ENCODE measurements around the gene TTC39C. TPM values are rescaled to one million over a fixed set of nuclear protein-coding genes. Genes with fewer than 3 reads are reported as not detected.

TTC39C gene
- total and polyA plus RNA-seq, 2 experiments from 2014 or later, result 69.4 to 136 TPM

DNA sequence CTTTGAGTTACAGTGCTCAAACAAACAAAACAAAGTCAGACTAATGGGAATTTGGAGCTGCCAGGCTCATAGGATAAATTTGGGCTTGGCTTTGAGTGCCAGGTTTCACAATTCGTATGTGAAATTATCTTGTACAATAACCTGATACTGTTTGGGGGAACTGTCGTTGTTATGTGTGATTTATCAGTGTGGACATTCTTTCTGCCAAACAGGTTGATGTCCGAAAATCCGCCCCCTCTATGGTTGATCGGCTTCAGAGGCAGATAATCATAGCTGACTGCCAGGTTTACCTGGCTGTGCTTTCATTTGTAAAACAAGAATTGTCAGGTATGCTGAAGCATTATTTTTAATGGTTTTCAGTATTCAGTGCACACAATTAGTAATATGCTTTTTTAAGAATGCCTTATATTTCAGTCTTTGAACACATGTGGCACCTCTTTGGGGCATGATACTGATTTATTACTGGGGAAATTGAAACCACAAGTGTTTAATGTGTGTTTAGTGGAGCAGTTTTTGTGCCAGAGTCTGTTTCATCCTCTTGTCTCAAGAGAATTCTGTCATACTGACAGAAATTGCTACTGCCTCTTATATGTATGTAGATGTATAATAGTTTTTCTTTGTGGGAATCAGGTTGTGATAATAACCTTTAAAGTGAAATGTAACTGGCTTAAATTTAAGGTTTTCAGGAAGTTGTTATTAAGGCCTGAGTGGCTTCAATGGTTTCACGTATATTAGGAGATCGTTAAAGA lies 54.6 kb downstream of the TTC39C start:
- H3K4me2 ChIP-seq, result no peak overlapping the region
- Mint-ChIP-seq H3K36me3 (ENCODE audit: low read depth) (peaks cover 18% of the 10 kb centered on the region), H3K27ac (no peak overlapping the region), H3K9me3 (0 out of 3 replicates have a peak, but pooled peaks cover under 1% of the 10 kb centered on the region), H3K4me1 (0 out of 3 replicates have a peak, but pooled peaks cover 3% of the 10 kb centered on the region), H3K4me3 (no peak overlapping the region), H3K27me3 (ENCODE audit: insufficient read depth, low read depth, poor library complexity) (peaks cover 1% of the 10 kb centered on the region)
- peaks cover 11% of the 10 kb centered on the region for H4K20me1 ChIP-seq (replicated peaks; ENCODE audit: insufficient read depth)
- H2AFZ ChIP-seq, result no peak overlapping the region
- DNase-seq (ENCODE audit: low spot score), result no peak
- peaks cover 27% of the 10 kb centered on the region for H3K79me2 ChIP-seq (replicated peaks; ENCODE audit: insufficient read depth)
- no peak for ATAC-seq
- H3K4me1 ChIP-seq (ENCODE audit: insufficient read depth), result no peaks in the 10 kb centered on the region
- H3K36me3 ChIP-seq (ENCODE audit: insufficient read depth), result peaks cover 24% of the 10 kb centered on the region
- TF ChIP-seq ZNF114 (CRISPR knock-in tag; IDR thresholded peaks at IDR 0.05) (no peak), STAT1 (IDR thresholded peaks at IDR 0.05; ENCODE audit: unreplicated experiment) (no peak), JUNB (IDR thresholded peaks at IDR 0.05; ENCODE audit: unreplicated experiment) (no peak), EZH2 (IDR thresholded peaks at IDR 0.05; ENCODE audit: low read depth, unreplicated experiment) (no peak), CREB1 (CRISPR knock-in tag; IDR thresholded peaks at IDR 0.05; ENCODE audit: low read depth) (no peak), NANOG (IDR thresholded peaks at IDR 0.05; ENCODE audit: borderline replicate concordance) (no peak), POLR2AphosphoS5 (IDR thresholded peaks at IDR 0.05; ENCODE audit: low read depth) (no peak), ZNF331 (CRISPR knock-in tag; IDR thresholded peaks at IDR 0.05; ENCODE audit: low read depth) (no peak), EZH2phosphoT487 (IDR thresholded peaks at IDR 0.05; ENCODE audit: unreplicated experiment) (no peak)
- TF ChIP-seq, protein P1, sequence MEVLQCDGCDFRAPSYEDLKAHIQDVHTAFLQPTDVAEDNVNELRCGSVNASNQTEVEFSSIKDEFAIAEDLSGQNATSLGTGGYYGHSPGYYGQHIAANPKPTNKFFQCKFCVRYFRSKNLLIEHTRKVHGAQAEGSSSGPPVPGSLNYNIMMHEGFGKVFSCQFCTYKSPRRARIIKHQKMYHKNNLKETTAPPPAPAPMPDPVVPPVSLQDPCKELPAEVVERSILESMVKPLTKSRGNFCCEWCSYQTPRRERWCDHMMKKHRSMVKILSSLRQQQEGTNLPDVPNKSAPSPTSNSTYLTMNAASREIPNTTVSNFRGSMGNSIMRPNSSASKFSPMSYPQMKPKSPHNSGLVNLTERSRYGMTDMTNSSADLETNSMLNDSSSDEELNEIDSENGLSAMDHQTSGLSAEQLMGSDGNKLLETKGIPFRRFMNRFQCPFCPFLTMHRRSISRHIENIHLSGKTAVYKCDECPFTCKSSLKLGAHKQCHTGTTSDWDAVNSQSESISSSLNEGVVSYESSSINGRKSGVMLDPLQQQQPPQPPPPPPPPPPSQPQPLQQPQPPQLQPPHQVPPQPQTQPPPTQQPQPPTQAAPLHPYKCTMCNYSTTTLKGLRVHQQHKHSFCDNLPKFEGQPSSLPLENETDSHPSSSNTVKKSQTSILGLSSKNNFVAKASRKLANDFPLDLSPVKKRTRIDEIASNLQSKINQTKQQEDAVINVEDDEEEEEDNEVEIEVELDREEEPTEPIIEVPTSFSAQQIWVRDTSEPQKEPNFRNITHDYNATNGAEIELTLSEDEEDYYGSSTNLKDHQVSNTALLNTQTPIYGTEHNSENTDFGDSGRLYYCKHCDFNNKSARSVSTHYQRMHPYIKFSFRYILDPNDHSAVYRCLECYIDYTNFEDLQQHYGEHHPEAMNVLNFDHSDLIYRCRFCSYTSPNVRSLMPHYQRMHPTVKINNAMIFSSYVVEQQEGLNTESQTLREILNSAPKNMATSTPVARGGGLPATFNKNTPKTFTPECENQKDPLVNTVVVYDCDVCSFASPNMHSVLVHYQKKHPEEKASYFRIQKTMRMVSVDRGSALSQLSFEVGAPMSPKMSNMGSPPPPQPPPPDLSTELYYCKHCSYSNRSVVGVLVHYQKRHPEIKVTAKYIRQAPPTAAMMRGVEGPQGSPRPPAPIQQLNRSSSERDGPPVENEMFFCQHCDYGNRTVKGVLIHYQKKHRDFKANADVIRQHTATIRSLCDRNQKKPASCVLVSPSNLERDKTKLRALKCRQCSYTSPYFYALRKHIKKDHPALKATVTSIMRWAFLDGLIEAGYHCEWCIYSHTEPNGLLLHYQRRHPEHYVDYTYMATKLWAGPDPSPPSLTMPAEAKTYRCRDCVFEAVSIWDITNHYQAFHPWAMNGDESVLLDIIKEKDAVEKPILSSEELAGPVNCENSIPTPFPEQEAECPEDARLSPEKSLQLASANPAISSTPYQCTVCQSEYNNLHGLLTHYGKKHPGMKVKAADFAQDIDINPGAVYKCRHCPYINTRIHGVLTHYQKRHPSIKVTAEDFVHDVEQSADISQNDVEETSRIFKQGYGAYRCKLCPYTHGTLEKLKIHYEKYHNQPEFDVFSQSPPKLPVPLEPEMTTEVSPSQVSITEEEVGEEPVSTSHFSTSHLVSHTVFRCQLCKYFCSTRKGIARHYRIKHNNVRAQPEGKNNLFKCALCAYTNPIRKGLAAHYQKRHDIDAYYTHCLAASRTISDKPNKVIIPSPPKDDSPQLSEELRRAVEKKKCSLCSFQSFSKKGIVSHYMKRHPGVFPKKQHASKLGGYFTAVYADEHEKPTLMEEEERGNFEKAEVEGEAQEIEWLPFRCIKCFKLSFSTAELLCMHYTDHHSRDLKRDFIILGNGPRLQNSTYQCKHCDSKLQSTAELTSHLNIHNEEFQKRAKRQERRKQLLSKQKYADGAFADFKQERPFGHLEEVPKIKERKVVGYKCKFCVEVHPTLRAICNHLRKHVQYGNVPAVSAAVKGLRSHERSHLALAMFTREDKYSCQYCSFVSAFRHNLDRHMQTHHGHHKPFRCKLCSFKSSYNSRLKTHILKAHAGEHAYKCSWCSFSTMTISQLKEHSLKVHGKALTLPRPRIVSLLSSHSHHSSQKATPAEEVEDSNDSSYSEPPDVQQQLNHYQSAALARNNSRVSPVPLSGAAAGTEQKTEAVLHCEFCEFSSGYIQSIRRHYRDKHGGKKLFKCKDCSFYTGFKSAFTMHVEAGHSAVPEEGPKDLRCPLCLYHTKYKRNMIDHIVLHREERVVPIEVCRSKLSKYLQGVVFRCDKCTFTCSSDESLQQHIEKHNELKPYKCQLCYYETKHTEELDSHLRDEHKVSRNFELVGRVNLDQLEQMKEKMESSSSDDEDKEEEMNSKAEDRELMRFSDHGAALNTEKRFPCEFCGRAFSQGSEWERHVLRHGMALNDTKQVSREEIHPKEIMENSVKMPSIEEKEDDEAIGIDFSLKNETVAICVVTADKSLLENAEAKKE (CRISPR knock-in tag; IDR thresholded peaks at IDR 0.05), result no peak
- TF ChIP-seq, protein P2, sequence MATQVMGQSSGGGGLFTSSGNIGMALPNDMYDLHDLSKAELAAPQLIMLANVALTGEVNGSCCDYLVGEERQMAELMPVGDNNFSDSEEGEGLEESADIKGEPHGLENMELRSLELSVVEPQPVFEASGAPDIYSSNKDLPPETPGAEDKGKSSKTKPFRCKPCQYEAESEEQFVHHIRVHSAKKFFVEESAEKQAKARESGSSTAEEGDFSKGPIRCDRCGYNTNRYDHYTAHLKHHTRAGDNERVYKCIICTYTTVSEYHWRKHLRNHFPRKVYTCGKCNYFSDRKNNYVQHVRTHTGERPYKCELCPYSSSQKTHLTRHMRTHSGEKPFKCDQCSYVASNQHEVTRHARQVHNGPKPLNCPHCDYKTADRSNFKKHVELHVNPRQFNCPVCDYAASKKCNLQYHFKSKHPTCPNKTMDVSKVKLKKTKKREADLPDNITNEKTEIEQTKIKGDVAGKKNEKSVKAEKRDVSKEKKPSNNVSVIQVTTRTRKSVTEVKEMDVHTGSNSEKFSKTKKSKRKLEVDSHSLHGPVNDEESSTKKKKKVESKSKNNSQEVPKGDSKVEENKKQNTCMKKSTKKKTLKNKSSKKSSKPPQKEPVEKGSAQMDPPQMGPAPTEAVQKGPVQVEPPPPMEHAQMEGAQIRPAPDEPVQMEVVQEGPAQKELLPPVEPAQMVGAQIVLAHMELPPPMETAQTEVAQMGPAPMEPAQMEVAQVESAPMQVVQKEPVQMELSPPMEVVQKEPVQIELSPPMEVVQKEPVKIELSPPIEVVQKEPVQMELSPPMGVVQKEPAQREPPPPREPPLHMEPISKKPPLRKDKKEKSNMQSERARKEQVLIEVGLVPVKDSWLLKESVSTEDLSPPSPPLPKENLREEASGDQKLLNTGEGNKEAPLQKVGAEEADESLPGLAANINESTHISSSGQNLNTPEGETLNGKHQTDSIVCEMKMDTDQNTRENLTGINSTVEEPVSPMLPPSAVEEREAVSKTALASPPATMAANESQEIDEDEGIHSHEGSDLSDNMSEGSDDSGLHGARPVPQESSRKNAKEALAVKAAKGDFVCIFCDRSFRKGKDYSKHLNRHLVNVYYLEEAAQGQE (IDR thresholded peaks at IDR 0.05; ENCODE audit: unreplicated experiment), result no peak
- TF ChIP-seq, protein P3, sequence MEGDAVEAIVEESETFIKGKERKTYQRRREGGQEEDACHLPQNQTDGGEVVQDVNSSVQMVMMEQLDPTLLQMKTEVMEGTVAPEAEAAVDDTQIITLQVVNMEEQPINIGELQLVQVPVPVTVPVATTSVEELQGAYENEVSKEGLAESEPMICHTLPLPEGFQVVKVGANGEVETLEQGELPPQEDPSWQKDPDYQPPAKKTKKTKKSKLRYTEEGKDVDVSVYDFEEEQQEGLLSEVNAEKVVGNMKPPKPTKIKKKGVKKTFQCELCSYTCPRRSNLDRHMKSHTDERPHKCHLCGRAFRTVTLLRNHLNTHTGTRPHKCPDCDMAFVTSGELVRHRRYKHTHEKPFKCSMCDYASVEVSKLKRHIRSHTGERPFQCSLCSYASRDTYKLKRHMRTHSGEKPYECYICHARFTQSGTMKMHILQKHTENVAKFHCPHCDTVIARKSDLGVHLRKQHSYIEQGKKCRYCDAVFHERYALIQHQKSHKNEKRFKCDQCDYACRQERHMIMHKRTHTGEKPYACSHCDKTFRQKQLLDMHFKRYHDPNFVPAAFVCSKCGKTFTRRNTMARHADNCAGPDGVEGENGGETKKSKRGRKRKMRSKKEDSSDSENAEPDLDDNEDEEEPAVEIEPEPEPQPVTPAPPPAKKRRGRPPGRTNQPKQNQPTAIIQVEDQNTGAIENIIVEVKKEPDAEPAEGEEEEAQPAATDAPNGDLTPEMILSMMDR (conservative IDR thresholded peaks at IDR 0.05; ENCODE audit: low read depth in 2 of 2), result no peak
- TF ChIP-seq, protein P4, sequence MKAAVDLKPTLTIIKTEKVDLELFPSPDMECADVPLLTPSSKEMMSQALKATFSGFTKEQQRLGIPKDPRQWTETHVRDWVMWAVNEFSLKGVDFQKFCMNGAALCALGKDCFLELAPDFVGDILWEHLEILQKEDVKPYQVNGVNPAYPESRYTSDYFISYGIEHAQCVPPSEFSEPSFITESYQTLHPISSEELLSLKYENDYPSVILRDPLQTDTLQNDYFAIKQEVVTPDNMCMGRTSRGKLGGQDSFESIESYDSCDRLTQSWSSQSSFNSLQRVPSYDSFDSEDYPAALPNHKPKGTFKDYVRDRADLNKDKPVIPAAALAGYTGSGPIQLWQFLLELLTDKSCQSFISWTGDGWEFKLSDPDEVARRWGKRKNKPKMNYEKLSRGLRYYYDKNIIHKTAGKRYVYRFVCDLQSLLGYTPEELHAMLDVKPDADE (IDR thresholded peaks at IDR 0.05), result no peak
- no peak overlapping the region for H3K27ac ChIP-seq (ENCODE audit: low read depth)
- no peaks in the 10 kb centered on the region for H3K27me3 ChIP-seq (ENCODE audit: insufficient read depth)
- no peaks in the 10 kb centered on the region for H3K9me2 ChIP-seq (ENCODE audit: insufficient read depth)
- no peaks in the 10 kb centered on the region; the same call in 1 of the 2 replicates for H3F3A ChIP-seq (replicated peaks; ENCODE audit: low read depth)
- H3K4me3 ChIP-seq, result no peak overlapping the region

All from GM23338 (cell line).